Measurements from ENCODE around the gene NEIL3. TPM values are rescaled to one million over a fixed set of nuclear protein-coding genes. Genes with fewer than 3 reads are reported as not detected.

NEIL3 gene
- total RNA-seq, 1 experiment from 2014 or later = 18.1 TPM

DNA sequence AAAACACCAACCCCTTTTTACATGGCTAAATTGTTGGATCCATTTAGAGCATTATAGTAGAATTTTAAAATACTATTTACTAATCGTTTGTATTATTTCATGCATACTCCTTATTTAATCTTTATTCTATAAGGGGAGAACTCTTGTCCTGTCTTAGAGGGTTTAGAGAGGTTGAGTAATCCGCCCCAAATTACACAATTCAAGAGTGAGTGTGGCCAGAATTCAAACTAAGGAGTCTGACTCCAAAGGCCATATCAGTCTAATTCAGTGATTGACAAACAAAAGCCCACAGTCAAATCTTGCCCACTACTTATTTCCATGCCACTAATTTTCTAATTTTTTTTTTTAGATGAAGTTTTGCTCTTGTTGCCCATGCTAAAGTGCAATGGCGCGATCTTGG lies 33.7 kb upstream of the NEIL3 start (continued):
- TF ChIP-seq ZFX (IDR thresholded peaks at IDR 0.05) = no peak
- TF ChIP-seq SRF (IDR thresholded peaks at IDR 0.05; ENCODE audit: low read depth) = no peak

- TF ChIP-seq SIN3A (IDR thresholded peaks at IDR 0.05; ENCODE audit: low read depth) = no peak
- TF ChIP-seq POLR2AphosphoS5 (IDR thresholded peaks at IDR 0.05; ENCODE audit: low read depth, low read length) = no peak
- no peak for TF ChIP-seq CBX3 (IDR thresholded peaks at IDR 0.05; ENCODE audit: low read depth)
- TF ChIP-seq, protein P1, sequence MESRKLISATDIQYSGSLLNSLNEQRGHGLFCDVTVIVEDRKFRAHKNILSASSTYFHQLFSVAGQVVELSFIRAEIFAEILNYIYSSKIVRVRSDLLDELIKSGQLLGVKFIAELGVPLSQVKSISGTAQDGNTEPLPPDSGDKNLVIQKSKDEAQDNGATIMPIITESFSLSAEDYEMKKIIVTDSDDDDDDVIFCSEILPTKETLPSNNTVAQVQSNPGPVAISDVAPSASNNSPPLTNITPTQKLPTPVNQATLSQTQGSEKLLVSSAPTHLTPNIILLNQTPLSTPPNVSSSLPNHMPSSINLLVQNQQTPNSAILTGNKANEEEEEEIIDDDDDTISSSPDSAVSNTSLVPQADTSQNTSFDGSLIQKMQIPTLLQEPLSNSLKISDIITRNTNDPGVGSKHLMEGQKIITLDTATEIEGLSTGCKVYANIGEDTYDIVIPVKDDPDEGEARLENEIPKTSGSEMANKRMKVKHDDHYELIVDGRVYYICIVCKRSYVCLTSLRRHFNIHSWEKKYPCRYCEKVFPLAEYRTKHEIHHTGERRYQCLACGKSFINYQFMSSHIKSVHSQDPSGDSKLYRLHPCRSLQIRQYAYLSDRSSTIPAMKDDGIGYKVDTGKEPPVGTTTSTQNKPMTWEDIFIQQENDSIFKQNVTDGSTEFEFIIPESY (IDR thresholded peaks at IDR 0.05; ENCODE audit: extremely low read depth, insufficient replicate concordance, low read length) = no peak
- no peak for TF ChIP-seq SRF (IDR thresholded peaks at IDR 0.05; ENCODE audit: low read depth)
- TF ChIP-seq REST (IDR thresholded peaks at IDR 0.05; ENCODE audit: low read depth) = no peak
- no peak for TF ChIP-seq TCF7L2 (IDR thresholded peaks at IDR 0.05; ENCODE audit: borderline replicate concordance, extremely low read depth, insufficient read depth, insufficient read length)
- no peak for TF ChIP-seq EZH2phosphoT487 (IDR thresholded peaks at IDR 0.05; ENCODE audit: borderline replicate concordance)
- no peak for TF ChIP-seq ZNF274 (IDR thresholded peaks at IDR 0.05; ENCODE audit: low read depth, low read length)
- TF ChIP-seq ELF1 (IDR thresholded peaks at IDR 0.05; ENCODE audit: borderline replicate concordance, low read depth) = no peak
- TF ChIP-seq YY1 (IDR thresholded peaks at IDR 0.05; ENCODE audit: extremely low read depth, insufficient replicate concordance, low read depth, low read length) = no peak
- no peak for TF ChIP-seq ATF3 (IDR thresholded peaks at IDR 0.05)
- no peak for TF ChIP-seq CTCF (IDR thresholded peaks at IDR 0.05 in 2 of 3, conservative IDR thresholded peaks at IDR 0.05 in 1 of 3; ENCODE audit: borderline replicate concordance in 1 of 3, insufficient read depth in 1 of 3, low read depth in 2 of 3, low read length in 2 of 3)
- no peak for TF ChIP-seq EGR1 (IDR thresholded peaks at IDR 0.05; ENCODE audit: low read depth)
- no peak for TF ChIP-seq CEBPB (IDR thresholded peaks at IDR 0.05; ENCODE audit: low read depth)
- Histone ChIP-seq H3K9me2 (ENCODE audit: insufficient read depth) (no peaks in the 10 kb centered on the region), H3K4me2 (ENCODE audit: low read length) (no peak overlapping the region), H4K20me1 (ENCODE audit: insufficient read depth) (no peaks in the 10 kb centered on the region), H3K27ac (ENCODE audit: low read depth, low read length) (no peak overlapping the region), H3K27me3 (ENCODE audit: insufficient read depth, low read length) (no peaks in the 10 kb centered on the region), H3K79me2 (ENCODE audit: insufficient read depth, low read length) (no peaks in the 10 kb centered on the region), H3K9me3 (ENCODE audit: control insufficient read depth in 1 of 2, insufficient read depth in 1 of 2, low read depth in 1 of 2, low read length in 2 of 2) (no peaks in the 10 kb centered on the region), H3K4me1 (ENCODE audit: control insufficient read depth in 1 of 2, insufficient read depth in 2 of 2, low read length in 2 of 2) (no peaks in the 10 kb centered on the region), H2AFZ (ENCODE audit: low read depth, low read length, poor library complexity, severe bottlenecking) (no peak overlapping the region), H3K9ac (ENCODE audit: low read length) (no peak overlapping the region), H3K36me3 (ENCODE audit: control insufficient read depth in 1 of 2, insufficient read depth in 2 of 2, low read length in 2 of 2) (no peaks in the 10 kb centered on the region), H3K4me3 (replicated peaks in 1 of 2; ENCODE audit: low read depth in 1 of 2, low read length in 2 of 2) (no peak overlapping the region)
- ChIA-PET CTCF (no interaction called here), POLR2A (no interaction called here), RAD21 (ENCODE audit: low non-redundant PET in 1 of 2, low total read pairs in 2 of 2, uncharacterized antibody in 2 of 2, unreplicated experiment in 2 of 2) (no interaction called here)
- BruUV-seq (replicated peaks) = no TSS peak
- DNase-seq (ENCODE audit: low read depth, low spot score) = no peak
- no peak for ATAC-seq
- intact Hi-C loops (cut with micrococcal nuclease) = no loop called here
Observed at GRCh38 chr4:177281351-177281909, 28.2 kb upstream of the NEIL3 start.

Data from HCT116 (cell line).